Measurements from ENCODE around the gene SLC49A4.

DNA sequence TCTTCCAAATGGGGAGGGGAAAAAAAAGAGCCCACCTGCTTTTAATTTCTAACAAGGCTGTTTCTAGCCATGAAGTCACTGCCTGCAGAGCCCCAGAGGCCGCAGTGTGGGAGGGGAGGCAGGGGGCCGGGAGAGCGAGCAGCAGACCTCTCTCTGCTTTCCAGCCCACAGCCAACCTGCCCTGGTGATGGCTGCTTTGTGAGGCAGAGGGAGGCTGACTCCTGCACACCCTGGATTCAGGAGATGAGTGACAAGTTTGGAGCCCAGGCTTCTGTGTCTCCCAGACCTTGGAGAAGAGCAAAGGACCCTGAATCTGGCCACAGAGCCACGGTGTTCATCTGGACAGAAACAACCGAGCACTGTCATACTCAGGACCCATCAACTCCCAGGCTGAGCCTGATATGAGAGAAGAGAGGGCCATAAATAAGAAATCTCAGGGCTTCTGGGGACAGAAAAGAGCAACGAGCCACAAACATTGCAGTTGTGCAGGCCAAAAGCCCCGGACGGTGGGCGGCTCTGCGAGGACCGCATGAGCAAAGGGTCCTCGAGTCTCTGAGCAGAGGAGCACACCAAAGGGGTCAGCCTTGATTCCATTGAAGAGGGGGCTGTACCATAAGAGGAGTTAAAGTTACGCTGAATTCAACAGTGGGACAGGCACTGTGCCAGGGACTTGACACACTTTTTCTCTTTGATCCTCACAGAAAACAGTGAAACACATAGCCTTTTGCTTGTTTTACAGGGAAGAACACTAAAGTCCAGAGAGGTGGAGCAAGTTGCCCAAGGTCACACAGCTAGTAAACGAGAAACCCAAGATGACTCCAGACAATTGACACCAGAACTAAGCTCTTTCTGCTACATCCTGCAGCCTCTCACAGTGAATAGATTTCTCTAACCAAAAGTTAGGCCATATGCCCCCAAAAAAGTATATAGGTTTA is 135.5 kb downstream of the SLC49A4 start:
- TF ChIP-seq EZH2 (IDR thresholded peaks at IDR 0.05; ENCODE audit: borderline replicate concordance) (no peak), CTCF (IDR thresholded peaks at IDR 0.05; ENCODE audit: poor library complexity) (no peak), EZH2phosphoT487 (IDR thresholded peaks at IDR 0.05; ENCODE audit: low read depth, severe bottlenecking, unreplicated experiment) (no peak)

All from hepatocyte (in vitro differentiated cells).